Renal cortical epithelial cell (primary cell): ENCODE measurements around the gene C7orf57. TPM values are rescaled to one million over a fixed set of nuclear protein-coding genes. Genes with fewer than 3 reads are reported as not detected.

Experiments
- DNase-seq: peaks from one replicate; pipeline ENCODE4 v3.0.0-alpha.2; 2011; ENCODE audit warnings: low read depth
- total RNA-seq: library from RNA; depleted of rRNA; stranded (reverse); fragments of >200 nt; gene quantifications from 2 replicates; pipeline ENCODE4 v1.2.3, GENCODE V29; 2014

Gene C7orf57
- total RNA-seq, 1 donor from 2014 or later, result not detected

DNA sequence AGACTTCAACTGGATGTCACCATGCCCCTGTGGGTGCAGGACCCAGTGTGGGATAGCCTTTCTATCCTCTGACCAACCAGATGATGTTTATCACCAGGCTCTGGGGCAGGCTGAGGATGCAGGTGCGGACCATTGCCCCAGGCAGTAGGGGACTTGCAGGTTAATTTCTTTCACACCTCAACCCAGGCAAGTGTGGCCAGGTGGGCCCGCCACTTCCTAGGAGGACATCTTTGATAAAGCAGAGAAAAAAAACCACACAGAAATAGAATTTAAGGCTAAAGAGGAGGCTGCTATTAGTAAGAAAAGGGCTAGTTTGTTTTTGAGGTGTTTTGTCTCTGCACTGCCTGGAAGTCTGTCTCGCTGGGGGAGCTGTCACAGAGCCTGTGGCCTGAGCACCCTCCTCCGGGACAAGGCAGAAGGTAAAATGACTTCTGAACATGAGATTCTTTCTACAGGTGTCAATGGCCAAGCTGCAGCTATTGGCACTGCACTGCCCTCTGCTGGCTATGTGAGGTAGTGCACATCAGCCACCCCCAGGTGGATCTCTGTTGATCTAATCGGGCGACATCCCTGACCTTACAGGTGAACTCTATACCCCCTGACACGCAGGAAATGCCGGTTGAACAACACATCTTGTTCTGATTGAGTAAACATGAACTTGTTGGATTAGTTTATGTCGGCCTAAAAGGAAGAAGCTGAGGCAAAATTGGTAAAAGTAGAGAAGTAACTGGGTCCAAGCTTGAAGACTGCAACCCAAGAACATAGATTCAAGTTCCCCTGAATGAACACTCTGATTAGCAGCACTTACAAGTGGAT lies 74.7 kb downstream of the C7orf57 start:
- peak; percentile 57 for DNase-seq

DNA sequence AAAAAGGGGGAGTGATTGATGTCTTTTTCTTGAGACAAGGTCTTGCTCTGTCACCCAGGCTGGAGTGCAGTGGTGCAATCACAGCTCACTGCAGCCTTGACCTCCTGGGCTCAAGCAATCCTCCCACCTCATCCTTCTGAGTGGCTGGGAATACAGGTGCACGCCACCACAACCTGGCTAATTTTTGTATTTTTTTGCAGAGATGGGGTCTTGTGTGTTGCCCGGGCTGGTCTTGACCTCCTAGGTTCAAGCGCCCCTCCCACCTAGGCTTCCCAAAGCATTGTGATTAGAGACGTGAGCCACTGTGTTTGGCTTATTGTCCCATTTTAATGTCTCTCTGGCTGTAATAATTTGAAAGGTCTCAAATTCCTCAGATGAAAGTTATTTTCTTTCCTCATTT lies 75.5 kb downstream of the C7orf57 start:
- DNase-seq, result no peak

Other genes starting within 250 kb of the C7orf57 start
- gene PKD1L1, start 87.1 kb upstream of the C7orf57 start, total RNA-seq, result under 0.01 and 0.35 TPM in 2 replicates
- gene HUS1, start 55.9 kb upstream of the C7orf57 start, total RNA-seq, result 9.0 and 29.4 TPM in 2 replicates
- not detected in 2 replicates for gene SUN3, start 6.4 kb upstream of the C7orf57 start, total RNA-seq
- 9.3 and 18.1 TPM in 2 replicates for gene UPP1, start 53.7 kb downstream of the C7orf57 start, total RNA-seq
- gene ABCA13, start 135.9 kb downstream of the C7orf57 start, total RNA-seq, result 0.45 and 0.87 TPM in 2 replicates